Sigmoid colon (tissue), 7 donors: ENCODE results near the gene NACAD. TPM values are rescaled to one million over a fixed set of nuclear protein-coding genes. Genes with fewer than 3 reads are reported as not detected.

ENCODE experiments used
- DNase-seq: peaks from one replicate; pipeline ENCODE4 v3.0.0-alpha.2; 2019
- H3K27ac ChIP-seq, 4 donors: fragments of 200-600 bp; sonication (generic); one replicate each; pipeline ENCODE4 v1.5.1; 2016 to 2019; ENCODE audit warnings: mild to moderate bottlenecking in 1 of 4
- H3K27me3 ChIP-seq, 3 donors: fragments of 200-600 bp; sonication (generic); one replicate each; pipeline ENCODE4 v1.5.1; 2019; ENCODE audit warnings: mild to moderate bottlenecking in 1 of 3
- H3K36me3 ChIP-seq, 4 donors: fragments of 200-600 bp; sonication (generic); one replicate each; pipeline ENCODE4 v1.5.1; 2016 to 2019
- H3K4me1 ChIP-seq, 4 donors: fragments of 200-600 bp; sonication (generic); one replicate each; pipeline ENCODE4 v1.5.1; 2017 to 2019
- H3K4me3 ChIP-seq, 4 donors: fragments of 200-600 bp; sonication (generic); one replicate each; pipeline ENCODE4 v1.5.1; 2017 to 2019; ENCODE audit warnings: mild to moderate bottlenecking in 2 of 4, moderate library complexity in 1 of 4
- H3K9me3 ChIP-seq, 4 donors: fragments of 200-600 bp in 3 of 4; sonication (generic) in 3 of 4; one replicate each; pipeline versions ENCODE4 v1.5.1 to v1.6.1; 2013 to 2019
- EP300 ChIP-seq, 4 donors: sonication (generic); formaldehyde crosslinking; IDR thresholded peaks; one replicate each; pipeline ENCODE4 v1.6.1; 2017; ENCODE audit warnings: antibody characterized with exemption in 4 of 4
- POLR2A ChIP-seq, 2 donors: fragments of 450-650 bp; IDR thresholded peaks; one replicate each; pipeline ENCODE4 v1.6.1; 2016; ENCODE audit warnings: antibody characterized with exemption in 2 of 2, mild to moderate bottlenecking in 2 of 2, moderate library complexity in 2 of 2
- POLR2AphosphoS5 ChIP-seq, 4 donors: sonication (generic); formaldehyde crosslinking; IDR thresholded peaks; one replicate each; pipeline ENCODE4 v1.6.1; 2017; ENCODE audit warnings: antibody characterized with exemption in 4 of 4
- WGBS, 2 donors: extraction: QIAGEN DNeasy Blood & Tissue Kit; methylation state at CpG; one replicate each; pipeline ENCODE4 v1.1.7; 2013; 5-methylcytosine and 5-hydroxymethylcytosine counted together
- intact Hi-C: fragments of 100-400 bp; cut with DNase I; formaldehyde crosslinking; loops from one replicate; pipeline ENCODE4 v1.15.1; 2023
- polyA plus RNA-seq, 3 donors: library from polyadenylated mRNA; stranded (reverse); fragments of 200-250 nt; gene quantifications; one replicate each; pipeline ENCODE4 v1.2.3, GENCODE V29; 2013
- total RNA-seq, 4 donors: library from RNA; depleted of rRNA; stranded (reverse); fragments of >200 nt; gene quantifications; one replicate each; pipeline ENCODE4 v1.1.0, GENCODE V29; 2016
- TF ChIP-seq, protein P1 (sequence below), 4 experiments: fragments of 450-650 bp in 3 of 4; fragments of 200-600 bp in 1 of 4; IDR thresholded peaks; one replicate each; pipeline ENCODE4 v1.5.1; 2016 to 2019; ENCODE audit warnings: antibody characterized with exemption in 4 of 4, mild to moderate bottlenecking in 3 of 4, moderate library complexity in 2 of 4
- donor health status: healthy with polysubstance abuse.
- donor health status: Bipolar disorder and iron deficiency.
- donor health status: healthy.

The NACAD gene
- total and polyA plus RNA-seq, 7 donors, result 0.23 to 8.9 (median 3.2) TPM

DNA sequence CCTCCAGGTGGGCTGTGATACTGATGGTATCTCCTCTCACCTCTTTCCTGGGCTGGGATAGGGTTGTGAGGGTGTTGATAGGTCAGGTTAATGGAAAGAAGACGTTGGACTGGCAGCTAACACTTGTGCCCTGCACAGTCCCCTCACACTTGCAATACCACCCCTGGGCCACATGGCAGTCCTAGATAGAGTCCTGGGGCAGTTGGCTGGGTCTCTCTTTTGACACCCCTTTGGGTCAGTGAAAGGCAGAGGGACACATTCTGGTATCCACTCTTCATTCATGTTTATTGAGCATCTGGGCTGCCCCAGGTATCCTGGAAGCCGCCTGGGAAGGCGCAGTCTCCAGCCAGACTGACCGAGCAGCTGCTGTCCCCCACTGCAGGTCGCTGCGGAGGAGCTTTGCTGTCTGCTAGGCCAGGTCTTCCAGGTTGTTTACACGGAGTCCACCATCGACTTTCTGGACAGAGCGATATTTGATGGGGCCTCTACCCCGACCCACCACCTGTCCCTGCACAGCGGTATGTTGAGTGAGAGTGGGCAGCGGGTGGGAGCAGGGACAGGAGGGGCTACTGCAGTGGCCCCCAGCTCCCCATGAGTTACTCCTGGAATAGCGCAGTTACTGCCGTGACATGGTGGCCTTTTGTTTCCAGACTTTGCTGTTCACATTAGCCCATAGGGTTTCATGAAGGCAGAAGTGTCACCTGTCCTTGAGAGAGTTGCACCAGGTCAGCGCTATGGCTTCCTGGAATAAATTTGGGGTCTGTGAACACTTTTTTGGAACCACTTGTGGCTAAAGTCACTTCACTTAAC lies 19.1 kb downstream of the NACAD start:
- TF ChIP-seq POLR2A (IDR thresholded peaks at IDR 0.05), result no peak
- no peak for TF ChIP-seq EP300 (IDR thresholded peaks at IDR 0.05)
- TF ChIP-seq, protein P1, sequence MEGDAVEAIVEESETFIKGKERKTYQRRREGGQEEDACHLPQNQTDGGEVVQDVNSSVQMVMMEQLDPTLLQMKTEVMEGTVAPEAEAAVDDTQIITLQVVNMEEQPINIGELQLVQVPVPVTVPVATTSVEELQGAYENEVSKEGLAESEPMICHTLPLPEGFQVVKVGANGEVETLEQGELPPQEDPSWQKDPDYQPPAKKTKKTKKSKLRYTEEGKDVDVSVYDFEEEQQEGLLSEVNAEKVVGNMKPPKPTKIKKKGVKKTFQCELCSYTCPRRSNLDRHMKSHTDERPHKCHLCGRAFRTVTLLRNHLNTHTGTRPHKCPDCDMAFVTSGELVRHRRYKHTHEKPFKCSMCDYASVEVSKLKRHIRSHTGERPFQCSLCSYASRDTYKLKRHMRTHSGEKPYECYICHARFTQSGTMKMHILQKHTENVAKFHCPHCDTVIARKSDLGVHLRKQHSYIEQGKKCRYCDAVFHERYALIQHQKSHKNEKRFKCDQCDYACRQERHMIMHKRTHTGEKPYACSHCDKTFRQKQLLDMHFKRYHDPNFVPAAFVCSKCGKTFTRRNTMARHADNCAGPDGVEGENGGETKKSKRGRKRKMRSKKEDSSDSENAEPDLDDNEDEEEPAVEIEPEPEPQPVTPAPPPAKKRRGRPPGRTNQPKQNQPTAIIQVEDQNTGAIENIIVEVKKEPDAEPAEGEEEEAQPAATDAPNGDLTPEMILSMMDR (IDR thresholded peaks at IDR 0.05), result no peak
- no peak for TF ChIP-seq POLR2AphosphoS5 (IDR thresholded peaks at IDR 0.05)
- intact Hi-C loops, result no loop called here
- peaks cover 9 to 84% (median 46%) of the 10 kb centered on the region in 4 donors for H3K36me3 ChIP-seq
- H3K4me3 ChIP-seq, result no peak overlapping the region
- DNase-seq, result no peak
- WGBS, 2 donors, result 93 to 95% methylated on average over 15 of the region's 15 CpGs
- H3K27me3 ChIP-seq, result no peaks in the 10 kb centered on the region
- H3K27ac ChIP-seq, result no peak overlapping the region
- H3K9me3 ChIP-seq, result no peaks in the 10 kb centered on the region
- no peaks in the 10 kb centered on the region for H3K4me1 ChIP-seq

DNA sequence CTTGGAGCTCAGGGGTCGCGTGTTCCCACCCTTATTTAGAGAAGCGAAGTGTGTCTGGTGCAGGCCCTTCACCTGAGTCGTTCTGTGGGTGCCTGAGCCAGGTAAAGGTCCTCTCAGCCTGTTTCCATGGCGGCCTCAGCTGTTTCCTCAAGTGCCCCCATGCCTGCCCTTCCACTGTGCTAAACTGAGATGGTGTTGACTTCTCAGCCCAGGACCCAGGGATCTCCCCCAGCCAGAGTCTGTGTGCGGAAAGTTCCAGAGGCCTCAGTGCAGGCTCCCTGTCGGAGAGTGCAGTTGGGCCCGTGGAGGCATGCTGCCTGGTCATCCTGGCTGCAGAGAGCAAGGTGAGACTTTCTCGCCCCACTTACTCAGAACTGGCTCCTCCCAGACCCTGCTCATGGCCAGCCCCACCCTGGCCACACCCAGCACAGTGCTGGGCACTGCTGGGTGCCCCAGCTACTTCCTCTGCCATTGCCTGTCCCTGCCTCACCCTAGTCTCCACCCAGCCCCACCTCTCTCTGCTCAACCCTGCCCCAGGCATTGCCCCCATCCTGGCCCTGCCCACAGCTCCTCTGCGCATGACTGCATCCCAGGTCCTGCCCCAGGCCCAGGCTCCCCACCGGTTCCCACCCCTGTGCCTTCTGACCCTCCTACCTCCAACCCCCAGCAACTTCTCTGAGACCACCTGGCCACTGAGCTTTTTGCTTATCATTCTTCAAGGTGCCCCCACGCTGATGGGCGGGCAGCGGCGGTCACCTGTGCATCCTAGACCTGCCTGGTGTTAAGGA lies 20.3 kb downstream of the NACAD start:
- no peaks in the 10 kb centered on the region for H3K9me3 ChIP-seq
- no peaks in the 10 kb centered on the region for H3K27me3 ChIP-seq
- no peak overlapping the region for H3K27ac ChIP-seq
- TF ChIP-seq, protein P1 (IDR thresholded peaks at IDR 0.05), result no peak
- TF ChIP-seq POLR2A (IDR thresholded peaks at IDR 0.05), result no peak
- no peak for TF ChIP-seq POLR2AphosphoS5 (IDR thresholded peaks at IDR 0.05)
- no peak for TF ChIP-seq EP300 (IDR thresholded peaks at IDR 0.05)
- H3K4me3 ChIP-seq, result no peak overlapping the region
- intact Hi-C loops, result no loop called here
- 92 to 95% methylated on average over 15 of the region's 15 CpGs for WGBS, 2 donors
- H3K4me1 ChIP-seq, result no peaks in the 10 kb centered on the region
- H3K36me3 ChIP-seq, result peaks cover 7 to 81% (median 44%) of the 10 kb centered on the region in 4 donors
- no peak for DNase-seq

DNA sequence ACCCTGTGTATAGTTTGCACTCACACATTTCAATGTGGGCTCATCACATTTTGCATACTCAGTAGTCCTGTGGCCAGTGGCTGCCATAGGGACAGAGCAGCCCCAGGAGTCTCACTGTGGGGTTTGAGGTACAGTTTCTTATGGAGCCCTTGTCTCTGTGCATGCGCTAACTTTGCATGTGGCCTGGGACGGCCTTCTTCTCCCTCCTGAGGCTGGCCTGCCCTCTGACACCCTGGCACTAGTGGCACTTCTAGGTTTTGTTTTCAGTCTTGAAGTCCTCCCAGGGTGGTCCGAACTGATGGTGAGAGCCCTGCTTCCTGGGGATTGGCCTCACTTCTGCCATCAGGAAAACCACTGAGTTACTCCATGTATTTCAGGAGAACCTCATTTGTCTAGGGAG lies 21.2 kb downstream of the NACAD start:
- no peak for TF ChIP-seq POLR2A (IDR thresholded peaks at IDR 0.05)
- TF ChIP-seq POLR2AphosphoS5 (IDR thresholded peaks at IDR 0.05), result no peak
- TF ChIP-seq, protein P1 (IDR thresholded peaks at IDR 0.05), result no peak
- no peak for TF ChIP-seq EP300 (IDR thresholded peaks at IDR 0.05)
- Histone ChIP-seq H3K36me3 (peaks cover 7 to 73% (median 36%) of the 10 kb centered on the region in 4 donors), H3K4me3 (no peak overlapping the region), H3K27ac (no peak overlapping the region), H3K27me3 (no peaks in the 10 kb centered on the region), H3K4me1 (no peaks in the 10 kb centered on the region), H3K9me3 (no peaks in the 10 kb centered on the region)
- no peak for DNase-seq
- intact Hi-C loops, result no loop called here
- WGBS, 2 donors, result 95 to 98% methylated on average over 3 of the region's 3 CpGs

DNA sequence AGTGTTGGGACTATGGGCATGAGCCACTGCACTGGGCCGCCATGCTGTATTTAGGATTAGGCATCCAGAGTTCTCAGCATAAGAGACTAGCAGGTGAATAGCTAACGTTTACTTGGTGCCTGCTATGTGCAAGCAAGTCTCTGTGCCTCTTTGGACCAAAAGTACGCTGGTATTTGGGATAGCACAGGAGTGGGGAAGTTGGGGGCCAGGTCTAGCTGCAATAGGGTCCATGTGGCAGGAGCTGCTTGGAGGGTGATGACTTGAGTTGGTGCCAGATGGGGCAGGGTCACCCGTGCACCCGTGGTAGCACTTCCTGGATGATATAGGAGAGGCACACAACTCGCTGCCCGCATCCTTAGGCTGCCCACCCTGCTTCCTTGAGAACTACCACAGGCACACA lies 22.4 kb downstream of the NACAD start:
- no peaks in the 10 kb centered on the region for H3K9me3 ChIP-seq
- H3K27ac ChIP-seq, result no peak overlapping the region
- no peak overlapping the region for H3K4me3 ChIP-seq
- 87 to 88% methylated on average over 7 of the region's 7 CpGs for WGBS, 2 donors
- H3K36me3 ChIP-seq, result peaks cover 7 to 68% (median 34%) of the 10 kb centered on the region in 4 donors
- TF ChIP-seq POLR2AphosphoS5 (IDR thresholded peaks at IDR 0.05) (no peak), POLR2A (IDR thresholded peaks at IDR 0.05) (no peak), EP300 (IDR thresholded peaks at IDR 0.05) (no peak)
- TF ChIP-seq, protein P1 (IDR thresholded peaks at IDR 0.05), result no peak
- no peaks in the 10 kb centered on the region for H3K4me1 ChIP-seq
- DNase-seq, result no peak
- no peaks in the 10 kb centered on the region for H3K27me3 ChIP-seq
- intact Hi-C loops, result no loop called here
